Measurements from ENCODE around the gene RAB40C. TPM values are rescaled to one million over a fixed set of nuclear protein-coding genes. Genes with fewer than 3 reads are reported as not detected.

Gene RAB40C
- total RNA-seq = 1 to 10 TPM; 7.0 to 7.2 TPM

GRCh38 chr16:589658-590187 lies at the start of gene RAB40C:
RAB40C (plus strand) TSS chr16:590066; CDS start chr16:590292, 226 bp downstream.

GRCh38 chr16:560204-560700 lies 29.6 kb upstream of the RAB40C start, which contains the start of gene PRR35:
PRR35 (plus strand) TSS chr16:560394; CDS start chr16:563295, 2,901 bp downstream.

DNA sequence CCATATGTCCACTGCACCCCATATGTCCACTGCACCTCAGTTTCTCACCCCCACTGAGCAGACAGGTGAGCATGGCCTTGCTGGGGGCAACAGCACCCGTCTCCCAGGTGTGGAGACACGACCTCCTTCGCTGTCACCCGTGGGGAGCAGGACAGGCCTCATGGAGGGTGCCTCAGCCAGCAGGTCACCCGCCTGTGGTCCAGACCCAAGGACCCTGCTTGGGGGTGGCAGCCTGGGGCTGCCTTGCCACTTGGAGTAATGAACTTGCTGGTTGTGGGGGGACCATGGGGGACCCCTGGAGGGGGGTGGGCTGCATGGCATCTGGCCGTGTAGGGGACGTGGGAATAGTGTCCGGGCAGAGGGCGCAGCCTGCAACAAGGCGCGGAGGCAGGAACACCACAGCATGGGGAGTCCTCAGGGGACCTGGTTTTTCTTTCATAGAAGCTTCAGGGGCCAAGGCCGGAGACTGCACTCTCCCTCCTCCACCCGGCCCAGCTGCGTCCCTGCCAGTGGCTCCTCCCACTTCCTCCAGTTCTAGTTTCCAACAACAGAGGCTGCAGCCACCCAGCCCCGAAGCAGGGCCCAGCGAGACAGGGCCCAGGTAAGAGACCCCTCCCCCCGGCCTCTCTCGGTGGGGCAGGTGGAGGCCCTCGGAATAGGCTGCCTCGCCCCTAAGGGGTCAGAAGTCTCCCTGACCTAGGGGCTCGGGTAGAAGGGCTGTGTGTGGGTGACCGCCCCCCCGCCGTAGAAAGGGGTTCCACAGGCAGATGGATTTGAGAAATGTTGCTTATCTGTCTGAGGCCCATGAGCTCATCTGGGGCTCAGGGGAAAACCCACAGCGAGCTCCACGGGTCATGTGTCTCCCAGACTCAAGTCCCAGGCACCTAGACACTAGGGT lies 23.1 kb upstream of the RAB40C start, which contains the start of gene NHLRC4:
Gene NHLRC4 (plus strand): TSS at position 531 of the 898 bp plus-strand sequence. CDS start 1,043 bp downstream, outside the sequence.

GRCh38 chr16:569445-570254 lies 20.2 kb upstream of the RAB40C start, which contains the start of gene PIGQ:
PIGQ (plus strand) TSS chr16:569968; CDS start chr16:574075, 4,107 bp downstream.

GRCh38 chr16:630815-631405 lies 41.0 kb downstream of the RAB40C start, which contains the start of gene WFIKKN1:
WFIKKN1 (plus strand) TSS chr16:630985; CDS start chr16:631254, 269 bp downstream.

DNA sequence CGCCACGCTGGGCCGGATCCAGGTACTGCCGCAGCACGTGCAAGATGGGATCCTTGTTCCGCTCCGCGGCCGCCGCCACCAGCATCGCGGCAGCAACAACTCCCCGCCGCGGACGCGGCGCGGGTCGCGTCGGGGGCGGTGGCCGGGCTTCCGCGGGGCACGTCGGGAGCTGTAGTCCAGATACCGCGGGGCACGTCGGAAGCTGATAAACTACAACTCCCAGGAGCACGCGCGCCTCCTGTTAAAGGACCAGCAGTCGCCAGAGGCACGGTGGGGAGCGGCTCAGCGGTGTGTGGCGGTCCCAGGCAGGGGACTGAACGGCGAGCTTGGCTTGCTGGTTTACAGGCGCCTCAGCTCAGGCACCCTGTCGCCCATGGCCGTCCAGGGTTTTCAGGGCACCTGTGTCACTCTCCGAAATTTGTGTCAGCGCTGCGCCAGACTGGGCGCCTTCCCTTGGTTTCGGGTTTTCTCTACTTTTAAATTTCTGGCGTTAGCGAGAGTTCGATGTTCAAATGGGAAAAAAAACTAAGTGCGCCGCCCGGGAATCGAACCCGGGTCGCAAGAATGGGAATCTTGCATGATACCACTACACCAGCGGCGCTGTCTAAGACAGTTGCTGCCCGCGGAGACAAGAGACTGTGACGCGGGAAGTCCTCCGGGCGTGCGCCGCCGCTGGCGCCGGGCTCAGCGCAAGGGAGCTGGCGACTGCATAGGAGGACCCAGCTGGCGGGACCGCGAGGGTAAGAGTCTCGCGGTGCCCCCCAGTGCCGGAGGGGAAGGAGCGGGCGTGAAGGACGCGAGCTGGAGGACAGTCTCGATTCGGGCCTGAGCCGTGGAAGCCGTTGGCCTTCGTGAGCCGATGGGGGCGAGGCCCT lies 46.6 kb downstream of the RAB40C start, which contains the start of gene METTL26:
Gene METTL26 (minus strand): TSS at position 100 of the 875 bp plus-strand sequence. CDS start 15 bp downstream, at position 85.

GRCh38 chr16:641326-642188 lies 51.7 kb downstream of the RAB40C start, which contains the start of gene MCRIP2:
MCRIP2 (plus strand) TSS chr16:641828; CDS start chr16:641992, 164 bp downstream.

GRCh38 chr16:648781-649589 lies 59.1 kb downstream of the RAB40C start, which contains the start of gene WDR90:
WDR90 (plus strand) TSS chr16:649365; CDS start chr16:649417, 52 bp downstream.

GRCh38 chr16:667780-668518 lies 78.1 kb downstream of the RAB40C start, which contains the start of gene RHOT2:
RHOT2 (plus strand) TSS chr16:668132; CDS start chr16:668200, 68 bp downstream.

GRCh38 chr16:674968-675883 lies 85.4 kb downstream of the RAB40C start, which contains the start of gene RHBDL1:
RHBDL1 (plus strand) TSS chr16:675671; CDS start chr16:675791, 120 bp downstream.

Small RNA genes within 50 kb of the gene (small RNA-seq; reads per million reads assigned to genes)
- gene MIR3176 = 0.12 to 0.64 reads per million in 2 donors
- gene Z98883.1 = 0 reads per million in 2 donors

Other genes starting within 250 kb of the RAB40C start
- 10 to 100 TPM; 18.9 to 28.6 TPM for gene AXIN1, start 237.3 kb upstream of the RAB40C start, total RNA-seq
- gene MRPL28, start 219.5 kb upstream of the RAB40C start, total RNA-seq = 10 to 100 TPM; 63.0 to 85.9 TPM
- 10 to 100 TPM; 63.3 to 90.9 TPM for gene PGAP6, start 208.1 kb upstream of the RAB40C start, total RNA-seq
- gene NME4, start 192.9 kb upstream of the RAB40C start, total RNA-seq = 100 to 1,000 TPM; 128 to 155 TPM
- 10 to 100 TPM; 15.3 to 22.0 TPM for gene DECR2, start 188.2 kb upstream of the RAB40C start, total RNA-seq
- 10 to 100 TPM; 15.3 to 21.7 TPM for gene RAB11FIP3, start 164.4 kb upstream of the RAB40C start, total RNA-seq
- gene CAPN15, start 62.4 kb upstream of the RAB40C start, total RNA-seq = 10 to 100 TPM; 35.4 to 47.3 TPM
- gene PRR35, start 29.7 kb upstream of the RAB40C start, total RNA-seq = not detected
- 1 to 10 TPM; 2.0 to 2.4 TPM for gene NHLRC4, start 23.1 kb upstream of the RAB40C start, total RNA-seq
- 10 to 100 TPM; 36.8 to 38.3 TPM for gene PIGQ, start 20.1 kb upstream of the RAB40C start, total RNA-seq
- gene WFIKKN1, start 40.9 kb downstream of the RAB40C start, total RNA-seq = under 1 TPM; under 0.01 to 0.34 TPM
- 10 to 100 TPM; 51.6 to 57.3 TPM for gene METTL26, start 46.2 kb downstream of the RAB40C start, total RNA-seq
- 10 to 100 TPM; 21.7 to 36.0 TPM for gene MCRIP2, start 51.8 kb downstream of the RAB40C start, total RNA-seq
- gene WDR90, start 59.3 kb downstream of the RAB40C start, total RNA-seq = 10 to 100 TPM; 12.4 to 16.7 TPM
- 10 to 100 TPM; 39.9 to 51.0 TPM for gene RHOT2, start 78.1 kb downstream of the RAB40C start, total RNA-seq
- under 1 TPM; 0.33 to 0.69 TPM for gene RHBDL1, start 85.6 kb downstream of the RAB40C start, total RNA-seq
- 100 to 1,000 TPM; 124 to 153 TPM for gene STUB1, start 90.3 kb downstream of the RAB40C start, total RNA-seq
- gene JMJD8, start 94.3 kb downstream of the RAB40C start, total RNA-seq = 10 to 100 TPM; 35.4 to 36.3 TPM
- gene WDR24, start 100.3 kb downstream of the RAB40C start, total RNA-seq = 10 to 100 TPM in 1 of 2 donors, 1 to 10 TPM in 1; 9.6 to 10.3 TPM
- under 1 TPM in 1 of 2 donors, not detected in 1; under 0.01 TPM for gene FBXL16, start 115.7 kb downstream of the RAB40C start, total RNA-seq
- 10 to 100 TPM; 54.0 to 93.6 TPM for gene METRN, start 125.1 kb downstream of the RAB40C start, total RNA-seq
- gene ANTKMT, start 131.1 kb downstream of the RAB40C start, total RNA-seq = 10 to 100 TPM; 23.4 to 28.0 TPM
- 1 to 10 TPM; 3.1 to 6.0 TPM for gene CCDC78, start 136.4 kb downstream of the RAB40C start, total RNA-seq
- gene HAGHL, start 137.0 kb downstream of the RAB40C start, total RNA-seq = 10 to 100 TPM; 31.3 to 34.3 TPM
- 10 to 100 TPM; 33.4 to 40.0 TPM for gene CIAO3, start 150.9 kb downstream of the RAB40C start, total RNA-seq
- gene MSLN, start 170.7 kb downstream of the RAB40C start, total RNA-seq = not detected
- 10 to 100 TPM; 34.8 to 41.6 TPM for gene RPUSD1, start 198.3 kb downstream of the RAB40C start, total RNA-seq
- 10 to 100 TPM; 18.6 to 31.6 TPM for gene CHTF18, start 198.6 kb downstream of the RAB40C start, total RNA-seq
- not detected for gene GNG13, start 210.7 kb downstream of the RAB40C start, total RNA-seq

All from melanocyte of skin (primary cell).